ENCODE results near the gene HEBP1.

Gene HEBP1

DNA sequence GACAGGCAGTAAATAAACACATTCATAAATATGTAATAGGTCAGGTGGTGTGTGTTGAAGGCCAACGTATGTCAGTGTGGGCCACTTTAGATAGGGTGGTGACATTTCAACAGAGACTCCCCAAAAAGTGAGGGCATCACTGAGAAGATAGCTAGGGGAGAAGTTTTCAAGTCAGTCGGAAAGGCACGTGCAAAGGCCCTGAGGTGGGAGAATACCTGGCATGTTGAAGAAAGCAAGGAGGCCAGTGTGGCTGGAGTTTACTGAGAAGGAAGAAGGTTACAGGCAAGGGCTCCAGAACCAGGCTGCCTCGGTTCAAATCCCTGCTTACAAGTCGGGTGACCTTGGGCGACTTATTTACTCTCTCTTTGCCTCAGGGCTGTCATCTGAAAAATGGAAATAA is 11.0 kb upstream of the HEBP1 start:
- TF ChIP-seq, protein P1, sequence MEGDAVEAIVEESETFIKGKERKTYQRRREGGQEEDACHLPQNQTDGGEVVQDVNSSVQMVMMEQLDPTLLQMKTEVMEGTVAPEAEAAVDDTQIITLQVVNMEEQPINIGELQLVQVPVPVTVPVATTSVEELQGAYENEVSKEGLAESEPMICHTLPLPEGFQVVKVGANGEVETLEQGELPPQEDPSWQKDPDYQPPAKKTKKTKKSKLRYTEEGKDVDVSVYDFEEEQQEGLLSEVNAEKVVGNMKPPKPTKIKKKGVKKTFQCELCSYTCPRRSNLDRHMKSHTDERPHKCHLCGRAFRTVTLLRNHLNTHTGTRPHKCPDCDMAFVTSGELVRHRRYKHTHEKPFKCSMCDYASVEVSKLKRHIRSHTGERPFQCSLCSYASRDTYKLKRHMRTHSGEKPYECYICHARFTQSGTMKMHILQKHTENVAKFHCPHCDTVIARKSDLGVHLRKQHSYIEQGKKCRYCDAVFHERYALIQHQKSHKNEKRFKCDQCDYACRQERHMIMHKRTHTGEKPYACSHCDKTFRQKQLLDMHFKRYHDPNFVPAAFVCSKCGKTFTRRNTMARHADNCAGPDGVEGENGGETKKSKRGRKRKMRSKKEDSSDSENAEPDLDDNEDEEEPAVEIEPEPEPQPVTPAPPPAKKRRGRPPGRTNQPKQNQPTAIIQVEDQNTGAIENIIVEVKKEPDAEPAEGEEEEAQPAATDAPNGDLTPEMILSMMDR (IDR thresholded peaks at IDR 0.05; ENCODE audit: insufficient read depth, low read length, missing control alignments): no peak
- DNase-seq (ENCODE audit: low read depth, low spot score): no peak
- no peak overlapping the region for H3K4me3 ChIP-seq (ENCODE audit: low read depth, low read length)
- CTCF ChIA-PET: interaction anchor here (4.3 kb wide), 1 partner anchor 201 kb away, joined by 20 read pairs; no protein-coding TSS in a partner anchor
- POLR2A ChIA-PET: no interaction called here

DNA sequence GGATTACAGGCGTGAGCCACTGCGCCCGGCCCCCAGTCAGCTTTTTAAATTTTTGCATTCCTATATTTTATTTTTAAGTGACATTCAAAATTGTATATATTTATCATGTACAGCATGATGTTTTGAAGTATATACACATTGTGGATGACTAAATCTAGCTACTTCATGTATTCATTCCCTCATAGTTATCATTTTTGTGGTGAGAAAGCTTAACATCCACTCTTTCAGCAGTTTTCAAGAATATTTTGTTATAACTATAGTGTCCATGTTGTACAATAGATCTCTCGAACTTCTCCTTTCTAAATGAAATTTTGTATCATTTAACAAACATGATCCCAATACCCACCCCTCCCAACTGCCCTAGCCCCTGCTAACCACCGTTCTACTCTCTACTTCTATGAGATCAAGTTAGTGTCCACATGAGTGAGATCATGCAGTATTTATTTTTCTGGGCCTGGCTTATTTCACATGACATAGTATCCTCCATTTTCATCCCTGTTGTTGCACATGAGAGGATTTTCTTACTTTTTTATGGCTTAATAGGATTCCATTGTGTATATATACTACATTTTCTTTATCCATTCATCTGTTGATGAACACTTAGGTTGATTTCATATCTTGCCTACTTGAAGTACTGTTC is 8.8 kb upstream of the HEBP1 start:
- TF ChIP-seq, protein P1 (IDR thresholded peaks at IDR 0.05; ENCODE audit: insufficient read depth, low read length, missing control alignments): no peak
- ChIA-PET POLR2A (no interaction called here), CTCF (interaction anchor here (1.0 to 4.3 kb wide), 4 partner anchors 13 to 226 kb away, joined by 3 to 20 read pairs (median 4); no protein-coding TSS in a partner anchor)
- H3K4me3 ChIP-seq (ENCODE audit: low read depth, low read length): no peak overlapping the region
- no peak for DNase-seq (ENCODE audit: low read depth, low spot score)

DNA sequence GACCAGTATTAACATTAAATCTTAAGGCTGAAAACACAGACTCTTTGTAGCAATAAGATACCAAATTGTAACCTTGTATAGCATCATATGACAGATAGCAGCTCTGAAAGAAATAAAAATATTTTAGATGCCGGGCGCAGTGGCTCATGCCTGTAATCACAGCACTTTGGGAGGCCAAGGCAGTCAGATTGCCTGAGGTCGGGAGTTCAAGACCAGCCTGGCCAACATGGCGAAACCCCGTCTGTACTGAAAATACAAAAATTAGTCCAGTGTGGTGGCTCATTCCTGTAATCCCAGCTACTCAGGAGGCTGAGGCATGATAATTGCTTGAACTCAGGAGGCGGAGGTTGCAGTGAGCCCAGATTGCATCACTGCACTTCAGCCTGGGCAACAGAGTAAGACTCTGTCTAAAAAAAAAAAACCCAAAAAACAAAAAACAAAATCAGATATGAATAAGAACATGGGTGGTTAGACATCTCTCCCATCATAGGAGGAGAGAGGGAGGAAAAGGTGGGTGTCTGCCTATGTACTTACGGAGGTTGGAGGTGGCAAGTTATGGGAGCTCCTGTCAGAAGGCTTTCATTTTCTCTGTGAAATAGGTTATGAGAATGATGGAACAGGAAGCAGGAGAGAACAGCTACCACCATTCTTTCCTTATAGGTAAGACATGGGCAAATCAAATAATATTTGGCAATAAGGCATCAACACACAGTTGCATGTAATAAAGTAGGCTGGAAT is 7.6 kb upstream of the HEBP1 start:
- POLR2A ChIA-PET: no interaction called here
- H3K4me3 ChIP-seq (ENCODE audit: low read depth, low read length): no peak overlapping the region
- TF ChIP-seq, protein P1 (IDR thresholded peaks at IDR 0.05; ENCODE audit: insufficient read depth, low read length, missing control alignments): no peak
- DNase-seq (ENCODE audit: low read depth, low spot score): no peak
- CTCF ChIA-PET: interaction anchor here (0.8 to 4.3 kb wide), 4 partner anchors 19 to 204 kb away, joined by 3 to 20 read pairs (median 4); no protein-coding TSS in a partner anchor

DNA sequence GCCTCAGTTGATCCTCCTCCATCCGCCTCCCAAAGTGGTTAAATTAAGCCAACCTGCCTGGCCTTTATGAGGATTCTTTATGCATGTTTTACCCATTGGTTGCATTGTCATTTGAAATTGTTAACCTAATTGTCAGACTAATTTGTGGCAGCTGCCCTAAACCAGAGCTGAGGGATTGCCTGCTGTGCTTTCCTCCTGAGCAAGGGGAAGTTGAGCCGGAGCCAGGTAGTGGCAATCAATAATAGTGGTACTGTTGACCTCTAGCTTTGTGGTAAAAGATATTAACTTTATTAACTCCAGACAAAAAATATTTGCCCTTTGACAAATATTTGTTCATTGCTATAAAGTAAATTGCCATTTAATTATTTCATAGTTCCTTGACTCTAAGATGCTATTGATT is 5.6 kb upstream of the HEBP1 start:
- POLR2A ChIA-PET: no interaction called here
- TF ChIP-seq, protein P1 (IDR thresholded peaks at IDR 0.05; ENCODE audit: insufficient read depth, low read length, missing control alignments): no peak
- DNase-seq (ENCODE audit: low read depth, low spot score): no peak
- CTCF ChIA-PET: interaction anchor here (1.0 to 2.1 kb wide), 2 partner anchors 20 to 207 kb away, joined by 6 to 12 read pairs; no protein-coding TSS in a partner anchor
- no peak overlapping the region for H3K4me3 ChIP-seq (ENCODE audit: low read depth, low read length)

DNA sequence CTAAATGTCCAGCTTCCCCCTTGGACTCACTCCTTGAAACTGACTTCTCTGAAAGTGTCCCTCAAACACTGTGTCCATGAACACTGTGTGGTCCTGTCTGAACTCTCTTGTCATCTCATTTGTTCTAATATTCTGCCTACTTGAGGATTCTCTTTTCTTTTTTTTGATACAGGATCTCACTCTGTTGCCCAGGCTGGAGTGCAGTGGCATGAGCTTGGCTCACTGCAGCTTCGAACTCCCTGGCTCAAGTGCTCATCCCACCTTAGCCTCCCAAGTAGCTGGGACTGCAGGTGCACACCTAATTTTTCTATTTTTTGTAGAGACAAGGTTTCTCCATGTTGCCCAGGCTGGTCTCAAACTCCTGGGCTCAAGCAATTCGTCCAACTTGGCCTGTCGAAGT is 4.9 kb upstream of the HEBP1 start:
- POLR2A ChIA-PET: no interaction called here
- TF ChIP-seq, protein P1 (IDR thresholded peaks at IDR 0.05; ENCODE audit: insufficient read depth, low read length, missing control alignments): no peak
- H3K4me3 ChIP-seq (ENCODE audit: low read depth, low read length): no peak overlapping the region
- CTCF ChIA-PET: interaction anchor here (0.8 to 2.1 kb wide), 4 partner anchors 21 to 207 kb away, joined by 3 to 12 read pairs (median 5); no protein-coding TSS in a partner anchor
- no peak for DNase-seq (ENCODE audit: low read depth, low spot score)

DNA sequence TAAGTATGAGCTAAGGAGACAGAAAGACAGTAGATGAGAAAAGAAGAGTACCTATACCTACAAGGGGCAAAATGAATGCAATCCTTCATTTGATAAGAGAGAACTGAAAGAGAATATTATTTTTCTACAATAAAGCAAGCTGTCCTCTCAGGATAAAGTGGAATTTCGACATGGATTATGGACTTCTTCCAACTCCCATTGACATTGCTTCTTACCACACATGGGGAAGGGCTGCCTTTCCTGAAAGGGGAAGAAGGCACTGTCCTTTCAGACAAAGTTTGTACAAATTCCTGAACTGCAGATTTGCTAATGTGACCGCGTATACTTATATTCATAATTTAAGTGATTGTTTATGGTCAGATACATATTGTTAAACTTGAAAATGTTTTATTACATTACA is 4.3 kb upstream of the HEBP1 start:
- CTCF ChIA-PET: interaction anchor here (0.8 to 2.1 kb wide), 4 partner anchors 21 to 208 kb away, joined by 3 to 12 read pairs (median 5); no protein-coding TSS in a partner anchor
- POLR2A ChIA-PET: no interaction called here
- DNase-seq (ENCODE audit: low read depth, low spot score): no peak
- TF ChIP-seq, protein P1 (IDR thresholded peaks at IDR 0.05; ENCODE audit: insufficient read depth, low read length, missing control alignments): no peak
- no peak overlapping the region for H3K4me3 ChIP-seq (ENCODE audit: low read depth, low read length)

All from AG04449 (cell line).